OCI-LY3 (cell line): ENCODE measurements around the gene POLR3K.

ENCODE experiments used
- H2AFZ ChIP-seq: fragments of 200-600, 300-600 bp; shearing (Covaris generic); 2 replicates; pipeline ENCODE4 v1.6.0; 2014; ENCODE audit warnings: antibody characterized with exemption, low read depth, low read length
- H3K27ac ChIP-seq: fragments of 200-600, 300-600 bp; sonication (generic); 2 replicates; pipeline ENCODE4 v1.5.1; 2014; ENCODE audit warnings: mild to moderate bottlenecking, low read length, moderate library complexity, mixed read lengths
- H3K27me3 ChIP-seq: fragments of 200-600, 300-600 bp; sonication (generic); 2 replicates; pipeline ENCODE4 v1.6.1; 2014; ENCODE audit warnings: low read depth, low read length, mixed read lengths
- H3K36me3 ChIP-seq: fragments of 200-600, 300-600 bp; sonication (generic); replicated peaks from 2 replicates; pipeline ENCODE3; 2014; ENCODE audit warnings: low read depth, low read length, mixed read lengths
- H3K4me1 ChIP-seq: fragments of 300-600, 200-600 bp; sonication (generic); 2 replicates; pipeline ENCODE4 v1.6.1; 2014; ENCODE audit warnings: low read length, mixed read lengths
- H3K4me2 ChIP-seq: fragments of 200-600, 300-600 bp; sonication (generic); 2 replicates; pipeline ENCODE4 v1.6.1; 2014; ENCODE audit warnings: low read length, mixed read lengths
- H3K4me3 ChIP-seq: fragments of 300-600, 200-600 bp; sonication (generic); 2 replicates; pipeline ENCODE4 v1.5.1; 2014; ENCODE audit warnings: antibody characterized with exemption, mild to moderate bottlenecking, low read length, moderate library complexity
- H3K79me2 ChIP-seq: fragments of 300-600, 200-600 bp; shearing (Covaris generic); 2 replicates; pipeline ENCODE4 v1.6.1; 2014; ENCODE audit warnings: mild to moderate bottlenecking, low read length, mixed read lengths
- H3K9ac ChIP-seq: fragments of 300-600, 200-600 bp; shearing (Covaris generic); 2 replicates; pipeline ENCODE4 v1.6.0; 2014; ENCODE audit warnings: mild to moderate bottlenecking, low read length, moderate library complexity
- H3K9me3 ChIP-seq: fragments of 200-600, 300-600 bp; shearing (Covaris generic); 2 replicates; pipeline ENCODE4 v1.6.1; 2014; ENCODE audit warnings: low read length, mixed read lengths; ENCODE audit not compliant: insufficient read depth
- H4K20me1 ChIP-seq: fragments of 200-600, 300-600 bp; sonication (generic); 2 replicates; pipeline ENCODE4 v1.6.1; 2016; ENCODE audit warnings: low read length, mixed read lengths; ENCODE audit not compliant: insufficient read depth
- CTCF ChIP-seq: fragments of 200-600, 300-600 bp; sonication (generic); IDR thresholded peaks from 2 replicates; pipeline ENCODE4 v1.5.1; 2014; ENCODE audit warnings: antibody characterized with exemption, low read length, low read depth
- EZH2phosphoT487 ChIP-seq: fragments of 200-600 bp; shearing (Covaris generic); IDR thresholded peaks from 2 replicates; pipeline ENCODE4 v1.6.1; 2018; ENCODE audit warnings: antibody characterized with exemption, mixed run types, low read depth

POLR3K gene

DNA sequence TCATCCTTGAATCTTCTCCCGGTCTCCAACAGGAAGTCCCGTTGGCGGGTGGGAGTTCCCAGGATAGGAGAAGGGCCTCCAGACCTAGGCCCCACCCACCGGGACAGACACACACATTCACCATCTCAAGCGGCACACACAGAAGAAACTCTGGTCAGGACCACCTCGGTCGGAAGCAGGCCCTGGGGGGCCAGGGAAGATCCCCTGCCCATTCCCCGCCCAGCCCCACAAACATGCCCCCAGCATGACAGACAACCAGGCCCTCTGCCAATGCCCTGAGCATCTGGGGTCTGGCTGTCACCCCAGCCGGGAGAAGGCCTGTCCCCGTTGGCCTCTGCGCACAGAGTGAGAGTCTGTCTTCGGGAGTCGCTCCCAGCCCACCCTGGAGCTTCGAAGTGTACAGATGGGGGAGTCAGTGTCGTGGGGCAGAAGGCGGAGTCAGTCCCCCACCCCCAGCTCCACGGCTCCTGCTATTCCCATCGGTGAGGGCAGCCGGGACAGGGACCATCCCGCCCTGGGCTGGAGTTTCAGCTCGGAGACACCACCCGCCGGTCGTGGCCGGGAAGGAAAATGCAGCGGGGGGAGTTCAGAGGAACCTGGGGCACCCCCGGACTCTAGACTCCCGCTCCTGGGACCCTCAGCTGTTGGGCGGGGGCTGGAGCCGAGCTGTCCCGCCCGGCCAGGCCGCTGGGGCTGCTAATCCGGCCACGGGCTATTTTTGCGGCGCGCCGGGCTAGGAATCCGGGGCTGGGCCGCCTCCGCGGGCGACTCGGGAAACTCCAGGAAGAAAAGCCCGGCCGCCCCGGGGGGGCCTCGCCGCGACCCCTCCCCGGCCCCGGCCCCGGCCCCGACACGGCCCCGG is 18.4 kb upstream of the POLR3K start:
- Histone ChIP-seq H3K36me3 (no peaks in the 10 kb centered on the region), H4K20me1 (no peaks in the 10 kb centered on the region), H3K27me3 (peaks cover 29% of the 10 kb centered on the region), H3K79me2 (no peaks in the 10 kb centered on the region), H3K9ac (no peak overlapping the region), H3K4me1 (peaks cover 14% of the 10 kb centered on the region), H3K9me3 (no peaks in the 10 kb centered on the region), H2AFZ (no peak overlapping the region), H3K27ac (no peak overlapping the region), H3K4me3 (peak overlapping the region; percentile 45), H3K4me2 (peak overlapping the region; percentile 38)
- TF ChIP-seq EZH2phosphoT487, result no peak

- H3K4me3 ChIP-seq, result no peak overlapping the region
- no peaks in the 10 kb centered on the region for H3K36me3 ChIP-seq
- no peak overlapping the region for H2AFZ ChIP-seq
- H3K9me3 ChIP-seq, result no peaks in the 10 kb centered on the region
- no peaks in the 10 kb centered on the region for H3K79me2 ChIP-seq
- H3K27ac ChIP-seq, result no peak overlapping the region
- no peaks in the 10 kb centered on the region for H4K20me1 ChIP-seq
- TF ChIP-seq CTCF (no peak), EZH2phosphoT487 (no peak)
- peaks cover 8% of the 10 kb centered on the region for H3K4me1 ChIP-seq
- H3K4me2 ChIP-seq, result no peak overlapping the region
- no peak overlapping the region for H3K9ac ChIP-seq
- H3K27me3 ChIP-seq, result peaks cover 29% of the 10 kb centered on the region
Observed at GRCh38 chr16:71210-71539, 17.8 kb upstream of the POLR3K start.

DNA sequence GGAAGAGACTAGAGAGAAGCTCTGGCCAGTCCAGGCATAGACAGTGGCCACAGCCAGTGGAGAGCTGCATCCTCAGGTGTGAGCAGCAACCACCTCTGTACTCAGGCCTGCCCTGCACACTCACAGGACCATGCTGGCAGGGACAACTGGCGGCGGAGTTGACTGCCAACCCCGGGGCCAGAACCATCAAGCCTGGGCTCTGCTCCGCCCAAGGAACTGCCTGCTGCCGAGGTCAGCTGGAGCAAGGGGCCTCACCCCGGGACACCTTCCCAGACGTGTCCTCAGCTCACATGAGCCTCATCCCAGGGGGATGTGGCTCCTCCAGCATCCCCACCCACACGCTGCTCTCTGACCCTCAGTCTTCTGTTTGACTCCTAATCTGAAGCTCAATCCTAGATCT is 15.8 kb upstream of the POLR3K start:
- TF ChIP-seq CTCF (no peak), EZH2phosphoT487 (no peak)

GRCh38 chr16:67884-68789 is 14.7 kb upstream of the POLR3K start:
- no peaks in the 10 kb centered on the region for H3K9me3 ChIP-seq
- TF ChIP-seq CTCF (no peak), EZH2phosphoT487 (no peak)
- no peaks in the 10 kb centered on the region for H3K36me3 ChIP-seq
- no peaks in the 10 kb centered on the region for H4K20me1 ChIP-seq
- peaks cover 22% of the 10 kb centered on the region for H3K27me3 ChIP-seq
- H3K4me3 ChIP-seq, result no peak overlapping the region
- H3K4me1 ChIP-seq, result peaks cover 6% of the 10 kb centered on the region; the same call in 1 of the 2 replicates
- no peak overlapping the region for H3K4me2 ChIP-seq
- H3K27ac ChIP-seq, result no peak overlapping the region
- H2AFZ ChIP-seq, result no peak overlapping the region
- no peak overlapping the region for H3K9ac ChIP-seq
- H3K79me2 ChIP-seq, result no peaks in the 10 kb centered on the region

More for the DNA sequence above, 15.8 kb upstream of the POLR3K start:
- H2AFZ ChIP-seq, result no peak overlapping the region
- no peaks in the 10 kb centered on the region for H3K9me3 ChIP-seq
- no peaks in the 10 kb centered on the region for H3K79me2 ChIP-seq
- H3K4me1 ChIP-seq, result peaks cover 6% of the 10 kb centered on the region; the same call in 1 of the 2 replicates
- H4K20me1 ChIP-seq, result no peaks in the 10 kb centered on the region
- H3K27me3 ChIP-seq, result peaks cover 29% of the 10 kb centered on the region
- no peak overlapping the region for H3K9ac ChIP-seq
- no peak overlapping the region for H3K4me3 ChIP-seq
- no peak overlapping the region for H3K27ac ChIP-seq
- H3K36me3 ChIP-seq, result no peaks in the 10 kb centered on the region
- no peak overlapping the region for H3K4me2 ChIP-seq
